Adipocyte (in vitro differentiated cells): ENCODE measurements around the gene NHERF2.
A peak's percentile ranks its signal among the peaks of the same experiment; 100 is the strongest.

Experiments used
- DNase-seq: peaks from one replicate; pipeline ENCODE4 v3.0.0-alpha.2; 2015; ENCODE audit warnings: low read depth
- H3K27me3 ChIP-seq: replicated peaks from 2 replicates; pipeline ENCODE4 v1.7.0; 2013; ENCODE audit warnings: mild to moderate bottlenecking, low read length, moderate library complexity; ENCODE audit not compliant: control insufficient read depth, insufficient read depth
- H3K36me3 ChIP-seq: 2 replicates; pipeline ENCODE4 v1.7.0; 2013; ENCODE audit warnings: low read length, mild to moderate bottlenecking, moderate library complexity; ENCODE audit not compliant: control insufficient read depth, insufficient read depth, severe bottlenecking
- H3K4me1 ChIP-seq: 2 replicates; pipeline ENCODE4 v1.7.0; 2013; ENCODE audit warnings: mild to moderate bottlenecking, low read length, moderate library complexity; ENCODE audit not compliant: control insufficient read depth, insufficient read depth
- H3K4me3 ChIP-seq: 2 replicates; pipeline ENCODE4 v1.7.0; 2013; ENCODE audit warnings: mild to moderate bottlenecking, low read length, moderate library complexity
- H3K9ac ChIP-seq: 2 replicates; pipeline ENCODE4 v1.7.0; 2013; ENCODE audit warnings: mild to moderate bottlenecking, low read length, moderate library complexity
- H3K9me3 ChIP-seq: 2 replicates; pipeline ENCODE4 v1.7.0; 2013; ENCODE audit warnings: mild to moderate bottlenecking, low read length, moderate library complexity; ENCODE audit not compliant: control insufficient read depth

The NHERF2 gene

GRCh38 chr16:2002406-2003230, 24.1 kb upstream of the NHERF2 start:
- Histone ChIP-seq H3K4me3 (no peak overlapping the region), H3K4me1 (peaks cover 47% of the 10 kb centered on the region), H3K27me3 (no peaks in the 10 kb centered on the region), H3K36me3 (peaks cover 52% of the 10 kb centered on the region), H3K9me3 (no peaks in the 10 kb centered on the region), H3K9ac (no peak overlapping the region)
- DNase-seq: no peak

GRCh38 chr16:2003231-2003826, 23.4 kb upstream of the NHERF2 start:
- Histone ChIP-seq H3K9me3 (no peaks in the 10 kb centered on the region), H3K36me3 (peaks cover 47% of the 10 kb centered on the region), H3K4me1 (peaks cover 47% of the 10 kb centered on the region), H3K4me3 (no peak overlapping the region), H3K27me3 (no peaks in the 10 kb centered on the region), H3K9ac (peak overlapping the region; percentile 37)
- DNase-seq: no peak

- peaks cover 46% of the 10 kb centered on the region for H3K36me3 ChIP-seq
- DNase-seq: peak; percentile 95
- H3K27me3 ChIP-seq: no peaks in the 10 kb centered on the region
- peak overlapping the region; percentile 37 for H3K9ac ChIP-seq
- H3K9me3 ChIP-seq: no peaks in the 10 kb centered on the region
- no peak overlapping the region for H3K4me3 ChIP-seq
- H3K4me1 ChIP-seq: peaks cover 49% of the 10 kb centered on the region
These were observed 22.7 kb upstream of the NHERF2 start for GRCh38 chr16:2003827-2004641.

GRCh38 chr16:2004795-2005517, 21.7 kb upstream of the NHERF2 start:
- DNase-seq: no peak
- peaks cover 37% of the 10 kb centered on the region for H3K36me3 ChIP-seq
- peaks cover 49% of the 10 kb centered on the region for H3K4me1 ChIP-seq
- no peak overlapping the region for H3K4me3 ChIP-seq
- H3K9me3 ChIP-seq: no peaks in the 10 kb centered on the region
- H3K9ac ChIP-seq: peak overlapping the region; percentile 61
- no peaks in the 10 kb centered on the region for H3K27me3 ChIP-seq

GRCh38 chr16:2005646-2006045, 21.1 kb upstream of the NHERF2 start:
- Histone ChIP-seq H3K4me1 (peaks cover 55% of the 10 kb centered on the region), H3K9ac (peak overlapping the region; percentile 61), H3K36me3 (peaks cover 30% of the 10 kb centered on the region), H3K27me3 (no peaks in the 10 kb centered on the region), H3K4me3 (no peak overlapping the region), H3K9me3 (no peaks in the 10 kb centered on the region)
- DNase-seq: no peak

- Histone ChIP-seq H3K36me3 (peaks cover 23% of the 10 kb centered on the region), H3K9me3 (no peaks in the 10 kb centered on the region), H3K4me3 (no peak overlapping the region), H3K27me3 (no peaks in the 10 kb centered on the region), H3K9ac (peak overlapping the region; percentile 61), H3K4me1 (peaks cover 55% of the 10 kb centered on the region)
- no peak for DNase-seq
These were observed 20.4 kb upstream of the NHERF2 start for GRCh38 chr16:2006317-2006716.

- DNase-seq: no peak
- H3K27me3 ChIP-seq: no peaks in the 10 kb centered on the region
- H3K9ac ChIP-seq: peak overlapping the region; percentile 95
- peaks cover 55% of the 10 kb centered on the region for H3K4me1 ChIP-seq
- H3K4me3 ChIP-seq: peak overlapping the region; percentile 89
- H3K36me3 ChIP-seq: peaks cover 14% of the 10 kb centered on the region
- no peaks in the 10 kb centered on the region for H3K9me3 ChIP-seq
These were observed 19.4 kb upstream of the NHERF2 start for GRCh38 chr16:2007081-2007836.

- Histone ChIP-seq H3K4me1 (peaks cover 55% of the 10 kb centered on the region), H3K27me3 (no peaks in the 10 kb centered on the region), H3K4me3 (peak overlapping the region; percentile 89), H3K9ac (peak overlapping the region; percentile 95), H3K9me3 (no peaks in the 10 kb centered on the region), H3K36me3 (peaks cover 6% of the 10 kb centered on the region)
- DNase-seq: peak; percentile 20
These were observed 18.6 kb upstream of the NHERF2 start for GRCh38 chr16:2008009-2008526.

GRCh38 chr16:2008631-2009163, 18.0 kb upstream of the NHERF2 start:
- H3K27me3 ChIP-seq: no peaks in the 10 kb centered on the region
- peaks cover 52% of the 10 kb centered on the region for H3K4me1 ChIP-seq

GRCh38 chr16:2009164-2009711, 17.5 kb upstream of the NHERF2 start:
- DNase-seq: peak; percentile 46
- H3K4me1 ChIP-seq: peaks cover 46% of the 10 kb centered on the region
- H3K9ac ChIP-seq: peak overlapping the region; percentile 95
- no peaks in the 10 kb centered on the region for H3K9me3 ChIP-seq
- no peaks in the 10 kb centered on the region for H3K36me3 ChIP-seq
- peak overlapping the region; percentile 89 for H3K4me3 ChIP-seq
- H3K27me3 ChIP-seq: no peaks in the 10 kb centered on the region

More at GRCh38 chr16:2008631-2009163, 18.0 kb upstream of the NHERF2 start:
- H3K9ac ChIP-seq: peak overlapping the region; percentile 95
- peak; percentile 79 for DNase-seq
- H3K36me3 ChIP-seq: no peaks in the 10 kb centered on the region
- H3K9me3 ChIP-seq: no peaks in the 10 kb centered on the region
- peak overlapping the region; percentile 89 for H3K4me3 ChIP-seq
